Measurements from ENCODE around the gene TAS2R38.

DNA sequence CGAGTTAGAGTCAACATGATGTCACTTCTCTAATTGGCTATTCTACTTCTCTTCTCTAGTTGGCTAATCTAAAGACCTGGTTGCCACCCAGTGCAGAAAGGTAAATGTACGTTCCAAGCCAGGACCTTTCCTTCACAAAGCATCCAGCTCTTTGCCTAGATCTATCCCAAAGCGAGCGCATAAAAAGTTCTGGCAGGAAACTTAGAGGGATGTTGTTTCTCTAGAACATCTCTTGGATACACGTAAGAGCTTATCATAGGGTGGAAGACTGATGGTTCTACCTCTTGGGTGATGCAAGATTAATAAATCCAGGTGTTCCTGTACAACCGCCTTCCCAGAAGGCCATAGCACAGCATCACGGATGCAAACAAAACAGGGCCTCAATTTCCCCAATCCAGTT is at the start of gene TAS2R38:
- TF ChIP-seq, protein P1, sequence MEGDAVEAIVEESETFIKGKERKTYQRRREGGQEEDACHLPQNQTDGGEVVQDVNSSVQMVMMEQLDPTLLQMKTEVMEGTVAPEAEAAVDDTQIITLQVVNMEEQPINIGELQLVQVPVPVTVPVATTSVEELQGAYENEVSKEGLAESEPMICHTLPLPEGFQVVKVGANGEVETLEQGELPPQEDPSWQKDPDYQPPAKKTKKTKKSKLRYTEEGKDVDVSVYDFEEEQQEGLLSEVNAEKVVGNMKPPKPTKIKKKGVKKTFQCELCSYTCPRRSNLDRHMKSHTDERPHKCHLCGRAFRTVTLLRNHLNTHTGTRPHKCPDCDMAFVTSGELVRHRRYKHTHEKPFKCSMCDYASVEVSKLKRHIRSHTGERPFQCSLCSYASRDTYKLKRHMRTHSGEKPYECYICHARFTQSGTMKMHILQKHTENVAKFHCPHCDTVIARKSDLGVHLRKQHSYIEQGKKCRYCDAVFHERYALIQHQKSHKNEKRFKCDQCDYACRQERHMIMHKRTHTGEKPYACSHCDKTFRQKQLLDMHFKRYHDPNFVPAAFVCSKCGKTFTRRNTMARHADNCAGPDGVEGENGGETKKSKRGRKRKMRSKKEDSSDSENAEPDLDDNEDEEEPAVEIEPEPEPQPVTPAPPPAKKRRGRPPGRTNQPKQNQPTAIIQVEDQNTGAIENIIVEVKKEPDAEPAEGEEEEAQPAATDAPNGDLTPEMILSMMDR (IDR thresholded peaks at IDR 0.05; ENCODE audit: low read length), result no peak
- no peak for TF ChIP-seq EZH2 (IDR thresholded peaks at IDR 0.05; ENCODE audit: borderline replicate concordance, low read length)
